Subcutaneous abdominal adipose tissue (tissue), 5 donors: ENCODE measurements around the gene TLR3.

Source experiments
- H3K27ac ChIP-seq: one replicate; pipeline ENCODE4 v1.7.0; 2013; ENCODE audit warnings: low read depth, mild to moderate bottlenecking, inconsistent platforms, low read length, moderate library complexity
- H3K27me3 ChIP-seq, 5 donors: one replicate each; pipeline ENCODE4 v1.7.0; 2013; ENCODE audit warnings: low read length in 5 of 5, inconsistent platforms in 1 of 5; ENCODE audit not compliant: control insufficient read depth in 5 of 5, insufficient read depth in 4 of 5
- H3K36me3 ChIP-seq, 5 donors: one replicate each; pipeline ENCODE4 v1.7.0; 2013; ENCODE audit warnings: low read length in 5 of 5; ENCODE audit not compliant: control insufficient read depth in 5 of 5, insufficient read depth in 5 of 5
- H3K4me1 ChIP-seq, 5 donors: one replicate each; pipeline ENCODE4 v1.7.0; 2013; ENCODE audit warnings: low read length in 5 of 5, mild to moderate bottlenecking in 3 of 5, moderate library complexity in 1 of 5; ENCODE audit not compliant: control insufficient read depth in 5 of 5, insufficient read depth in 5 of 5
- H3K4me3 ChIP-seq, 5 donors: one replicate each; pipeline ENCODE4 v1.7.0; 2013; ENCODE audit warnings: low read length in 5 of 5, low read depth in 1 of 5
- H3K9ac ChIP-seq, 5 donors: one replicate each; pipeline ENCODE4 v1.7.0; 2013; ENCODE audit warnings: low read length in 5 of 5, mild to moderate bottlenecking in 4 of 5, moderate library complexity in 3 of 5
- H3K9me3 ChIP-seq, 5 donors: one replicate each; pipeline ENCODE4 v1.7.0; 2013; ENCODE audit warnings: low read length in 5 of 5; ENCODE audit not compliant: control insufficient read depth in 5 of 5
- donor health status: healthy.
- donor health status: healthy.
- donor health status: healthy.
- donor health status: healthy.
- donor health status: healthy.

TLR3 gene

DNA sequence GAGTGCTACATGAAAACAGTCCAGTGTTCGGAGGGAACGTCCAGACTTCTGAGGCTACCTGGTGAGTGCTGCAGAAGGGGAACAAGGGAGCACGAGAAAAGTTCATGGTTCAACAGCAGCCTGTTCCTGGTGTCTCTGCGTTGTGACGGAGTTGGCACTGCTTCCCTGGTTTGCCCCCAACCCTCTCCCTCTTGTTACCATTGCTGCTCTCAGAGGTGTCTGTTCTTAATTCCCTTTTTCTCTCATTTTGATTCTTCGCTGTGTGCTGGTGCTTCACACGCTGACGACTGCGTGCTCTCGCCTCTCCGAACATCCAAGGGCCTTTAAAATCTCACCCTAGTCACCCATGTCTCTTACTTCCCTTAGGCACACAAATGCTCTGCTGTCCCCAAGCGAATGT is 34.0 kb downstream of the TLR3 start:
- Histone ChIP-seq H3K9me3 (no peaks in the 10 kb centered on the region), H3K27ac (no peak overlapping the region), H3K4me3 (no peak overlapping the region), H3K27me3 (peaks cover 0 to 7% (median 0%) of the 10 kb centered on the region in 5 donors), H3K9ac (no peak overlapping the region), H3K36me3 (no peaks in the 10 kb centered on the region), H3K4me1 (peaks cover 4 to 21% (median 14%) of the 10 kb centered on the region in 5 donors)

DNA sequence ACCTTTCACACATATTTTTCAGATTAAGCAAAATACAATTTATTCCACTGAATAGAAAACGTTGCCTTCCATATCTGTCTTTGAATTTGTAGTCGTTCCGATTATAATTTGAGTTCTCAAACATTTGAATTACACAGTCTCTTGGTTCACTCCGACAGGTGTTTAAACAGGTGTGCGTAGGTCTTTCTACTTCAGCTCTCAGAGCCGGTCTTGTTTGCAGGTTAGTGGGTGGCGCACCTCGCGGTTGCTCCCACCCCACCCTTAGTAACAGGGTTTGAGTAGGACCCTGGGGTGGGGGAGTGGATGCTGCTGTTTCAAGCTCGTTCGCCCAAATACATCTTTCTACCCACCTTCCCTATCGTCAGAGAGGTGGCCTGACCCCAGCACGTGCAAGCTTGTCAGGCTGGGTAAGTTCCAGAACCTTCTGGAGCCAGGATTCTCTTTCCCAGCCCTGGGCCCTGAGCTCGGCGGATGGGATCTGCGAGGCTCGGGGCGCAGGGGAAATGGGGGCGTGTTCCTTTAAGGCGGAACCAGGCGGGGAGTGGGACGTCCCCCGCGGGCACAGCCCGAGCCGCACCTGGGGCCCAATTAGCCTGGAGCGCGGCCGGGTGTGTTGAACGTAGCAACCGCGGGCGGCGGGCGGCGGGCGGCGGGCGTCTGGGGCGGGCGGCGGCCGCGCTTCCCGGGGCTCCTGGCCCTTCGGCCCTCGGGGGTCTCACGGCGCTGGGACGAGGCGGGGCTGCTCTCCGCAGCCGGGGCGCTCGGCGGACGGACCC is 35.3 kb downstream of the TLR3 start, which contains the start of gene FAM149A:
Gene FAM149A, plus strand, starts transcription at position 591 of the 776 bp plus-strand sequence.
- H3K27ac ChIP-seq: no peak within 1 kb of the TSS
- peak within 1 kb of the TSS; percentile 53 to 73 (median 61) for H3K4me3 ChIP-seq
- H3K4me1 ChIP-seq: peaks cover 4 to 21% (median 14%) of the 10 kb centered on the region in 5 donors
- H3K9me3 ChIP-seq: no peaks in the 10 kb centered on the region
- H3K9ac ChIP-seq: peak within 1 kb of the TSS in 4 of 5 donors; percentile 42 to 75 (median 54)
- no peaks in the 10 kb centered on the region for H3K36me3 ChIP-seq
- peaks cover 0 to 7% (median 0%) of the 10 kb centered on the region in 5 donors for H3K27me3 ChIP-seq

DNA sequence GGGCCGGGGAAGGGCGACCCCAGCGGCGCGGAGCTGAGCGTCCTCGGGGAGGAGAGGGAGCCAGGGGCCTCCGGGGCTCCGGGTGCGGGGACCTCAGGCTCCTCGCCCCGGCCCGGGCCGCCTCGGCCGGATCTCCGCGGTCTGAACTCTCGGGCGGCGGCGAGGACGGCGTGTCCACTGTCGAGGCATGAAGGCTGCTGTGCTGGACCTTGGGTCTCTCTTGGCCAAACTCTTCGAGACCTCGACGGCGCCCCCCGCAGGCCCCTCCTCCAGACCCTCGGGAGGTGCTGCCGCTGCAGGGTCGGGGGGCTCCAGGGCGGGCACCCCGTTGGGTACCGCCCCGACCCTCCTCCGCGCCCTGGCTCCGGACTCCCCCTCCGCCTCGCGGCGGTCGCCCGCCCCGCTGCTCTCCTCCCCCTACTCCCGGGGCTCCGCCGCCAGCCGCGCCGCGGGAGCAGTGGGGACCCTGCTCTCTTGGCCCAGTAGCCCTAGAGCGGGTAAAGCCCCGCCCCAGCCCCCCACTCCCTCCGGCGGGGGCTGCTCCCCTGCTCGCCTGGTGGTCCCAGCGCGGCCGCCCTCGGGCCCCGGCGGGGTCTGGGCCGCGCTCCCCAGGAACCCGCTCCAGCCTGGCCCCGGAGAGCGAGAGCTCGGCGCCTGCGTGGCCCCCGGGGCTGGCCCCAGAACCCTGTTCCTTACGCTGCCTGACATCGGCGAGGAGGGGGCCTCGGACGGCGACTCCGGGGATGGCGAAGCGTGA is 36.1 kb downstream of the TLR3 start:
- peaks cover 0 to 7% (median 0%) of the 10 kb centered on the region in 5 donors for H3K27me3 ChIP-seq
- H3K9me3 ChIP-seq: no peaks in the 10 kb centered on the region
- no peak overlapping the region for H3K27ac ChIP-seq

DNA sequence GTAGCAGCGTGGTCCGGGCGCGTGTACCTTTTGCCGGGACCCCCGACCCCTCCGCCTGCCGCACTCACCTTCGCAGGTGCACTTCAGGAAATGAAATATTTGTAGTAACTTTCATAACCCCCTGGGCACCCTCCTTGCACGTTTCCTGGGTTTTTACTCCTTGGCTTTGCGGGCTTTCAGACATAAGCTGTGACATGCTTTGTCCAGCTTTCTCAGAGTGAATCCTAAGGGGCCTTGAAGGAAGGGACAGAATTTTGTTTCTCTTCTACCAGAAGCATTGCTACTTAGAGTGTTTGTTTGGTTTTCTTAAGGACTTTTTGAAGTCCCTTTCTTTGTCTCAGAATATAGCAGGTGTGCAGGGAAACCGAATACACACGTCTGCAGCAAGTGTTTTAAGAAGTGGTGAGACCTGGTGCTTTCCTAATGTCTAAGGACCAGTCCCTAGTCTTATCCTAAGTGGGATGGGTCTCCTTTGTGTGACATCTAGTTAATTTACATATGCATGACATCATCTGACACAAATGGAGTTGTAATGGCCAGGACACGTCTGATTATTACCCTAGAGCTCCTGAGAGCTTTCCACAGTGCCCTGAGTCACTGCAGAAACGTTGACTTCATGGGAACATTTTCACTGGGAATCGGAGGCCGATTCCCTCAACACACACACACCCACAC is 36.8 kb downstream of the TLR3 start:
- Histone ChIP-seq H3K9ac (peak overlapping the region in 4 of 5 donors; percentile 21 to 56 (median 46)), H3K4me3 (peak overlapping the region; percentile 44 to 73 (median 61)), H3K9me3 (no peaks in the 10 kb centered on the region), H3K4me1 (peaks cover 4 to 21% (median 14%) of the 10 kb centered on the region in 5 donors), H3K27me3 (peaks cover 0 to 7% (median 0%) of the 10 kb centered on the region in 5 donors), H3K27ac (no peak overlapping the region), H3K36me3 (no peaks in the 10 kb centered on the region)

More for the DNA sequence above, 36.1 kb downstream of the TLR3 start:
- Histone ChIP-seq H3K4me1 (peaks cover 4 to 21% (median 14%) of the 10 kb centered on the region in 5 donors), H3K4me3 (peak overlapping the region in 4 of 5 donors; percentile 59 to 73 (median 64)), H3K36me3 (no peaks in the 10 kb centered on the region), H3K9ac (peak overlapping the region in 4 of 5 donors; percentile 21 to 56 (median 48))

DNA sequence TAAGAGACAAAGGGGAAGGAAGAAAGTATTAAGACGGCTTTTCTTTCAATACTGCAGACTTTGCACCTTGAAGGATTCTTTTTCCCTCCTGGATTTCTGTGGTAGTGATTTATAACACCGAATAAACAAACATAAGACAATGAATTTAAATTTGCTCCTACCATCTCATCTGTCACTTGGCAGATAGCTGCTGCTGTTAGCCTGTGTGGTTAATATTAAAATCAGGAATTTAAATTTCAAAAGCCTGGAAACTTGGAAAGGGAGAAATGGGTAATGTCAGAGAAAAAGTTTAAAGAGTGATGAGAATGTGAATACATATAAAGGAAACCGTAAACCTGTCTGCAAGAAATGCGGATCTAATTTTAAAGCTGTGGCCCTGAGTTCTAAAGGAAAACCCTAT is 39.0 kb downstream of the TLR3 start:
- Histone ChIP-seq H3K4me3 (no peak overlapping the region), H3K27me3 (peaks cover 0 to 7% (median 0%) of the 10 kb centered on the region in 5 donors), H3K9me3 (no peaks in the 10 kb centered on the region), H3K27ac (no peak overlapping the region), H3K36me3 (no peaks in the 10 kb centered on the region), H3K9ac (no peak overlapping the region), H3K4me1 (peaks cover 4 to 21% (median 14%) of the 10 kb centered on the region in 5 donors)

DNA sequence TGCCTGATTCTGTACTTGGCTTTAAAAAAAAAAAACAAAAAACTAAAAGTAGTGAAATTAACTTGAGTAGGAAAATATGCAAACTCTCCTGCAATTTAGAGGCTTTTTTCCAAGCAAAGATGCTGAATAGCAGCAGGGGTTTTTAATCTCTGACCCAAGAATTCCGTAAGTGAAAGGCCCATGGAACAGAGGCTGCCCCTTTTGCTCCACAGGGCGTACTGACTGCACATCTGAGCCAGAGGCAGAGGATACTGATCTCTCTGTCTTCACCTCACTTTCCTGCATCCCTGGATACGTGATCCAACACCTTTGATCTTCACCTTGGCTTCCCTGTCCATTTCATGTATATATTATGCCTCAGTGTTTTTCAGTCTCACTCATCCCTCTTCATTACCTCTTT is 39.4 kb downstream of the TLR3 start:
- peaks cover 4 to 21% (median 14%) of the 10 kb centered on the region in 5 donors for H3K4me1 ChIP-seq
- no peak overlapping the region for H3K4me3 ChIP-seq
- H3K27ac ChIP-seq: no peak overlapping the region
- no peak overlapping the region for H3K9ac ChIP-seq
- H3K27me3 ChIP-seq: peaks cover 0 to 3% (median 0%) of the 10 kb centered on the region in 5 donors
- H3K36me3 ChIP-seq: no peaks in the 10 kb centered on the region
- H3K9me3 ChIP-seq: no peaks in the 10 kb centered on the region

DNA sequence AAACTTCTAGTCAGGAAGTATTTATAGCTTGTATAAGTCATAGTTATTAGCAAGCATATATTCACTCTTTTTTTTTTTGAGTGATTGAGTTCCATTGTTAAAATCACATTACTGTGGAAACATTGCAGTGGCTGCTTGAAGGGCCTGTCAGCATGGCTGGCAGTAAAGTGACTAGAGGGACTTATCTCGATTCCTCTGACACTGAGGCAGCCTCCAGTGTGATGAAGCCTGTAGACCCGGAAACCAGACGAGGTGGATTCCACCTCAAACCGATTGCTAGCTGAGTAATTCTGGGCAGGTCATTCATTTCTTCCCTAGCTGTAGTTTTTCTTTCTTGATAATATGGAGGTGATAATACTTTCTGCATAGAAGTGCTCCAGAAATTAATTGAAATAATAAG is 40.3 kb downstream of the TLR3 start:
- Histone ChIP-seq H3K9ac (no peak overlapping the region), H3K27me3 (peaks cover 0 to 3% (median 0%) of the 10 kb centered on the region in 5 donors), H3K4me1 (peaks cover 4 to 19% (median 14%) of the 10 kb centered on the region in 5 donors), H3K36me3 (no peaks in the 10 kb centered on the region), H3K9me3 (no peaks in the 10 kb centered on the region), H3K4me3 (no peak overlapping the region), H3K27ac (no peak overlapping the region)

DNA sequence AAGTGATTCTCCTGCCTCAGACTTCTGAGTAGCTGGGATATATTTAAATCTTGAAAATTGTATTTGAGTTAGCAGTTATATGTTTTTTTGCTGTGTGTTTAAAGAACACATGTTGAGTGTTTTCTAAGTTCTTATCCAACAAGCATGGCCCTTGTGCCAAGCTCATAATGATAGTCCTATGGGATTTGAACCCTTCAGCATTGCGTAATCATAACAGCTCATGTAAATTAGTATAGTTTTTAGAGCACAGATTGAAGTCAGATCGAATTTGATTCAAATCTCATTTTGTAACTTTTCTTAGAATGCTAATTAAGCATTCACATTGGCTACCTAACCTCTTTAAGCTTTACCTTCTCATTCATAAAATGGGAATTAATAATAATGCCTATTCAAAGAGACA is 47.7 kb downstream of the TLR3 start:
- Histone ChIP-seq H3K4me3 (no peak overlapping the region), H3K27me3 (peaks cover 0 to 3% (median 0%) of the 10 kb centered on the region in 5 donors), H3K9ac (no peak overlapping the region), H3K36me3 (no peaks in the 10 kb centered on the region), H3K27ac (no peak overlapping the region), H3K4me1 (peaks cover 0 to 5% (median 0%) of the 10 kb centered on the region in 5 donors), H3K9me3 (no peaks in the 10 kb centered on the region)

DNA sequence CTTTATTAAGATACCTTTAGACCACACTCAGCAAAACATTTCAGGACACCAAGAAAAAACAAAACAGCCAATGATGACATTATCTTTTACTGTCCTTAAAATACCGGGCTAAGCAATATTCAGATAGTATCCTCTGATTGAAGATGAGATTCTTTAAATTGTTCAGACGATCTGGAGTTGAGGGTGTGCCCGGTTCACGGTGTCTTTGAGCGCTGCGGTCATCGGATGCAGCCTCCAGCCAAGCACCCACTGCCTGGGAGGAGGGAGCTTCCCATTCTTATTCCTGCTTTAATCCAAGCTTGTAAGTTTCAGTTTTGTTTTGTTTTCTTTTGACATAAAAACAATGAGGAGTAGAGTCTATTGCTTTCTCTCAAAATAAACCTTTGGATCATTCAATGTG is 49.6 kb downstream of the TLR3 start:
- Histone ChIP-seq H3K36me3 (no peaks in the 10 kb centered on the region), H3K27ac (no peak overlapping the region), H3K27me3 (peaks cover 0 to 3% (median 0%) of the 10 kb centered on the region in 5 donors), H3K9ac (peak overlapping the region in 1 of 5 donors; percentile 13), H3K9me3 (no peaks in the 10 kb centered on the region), H3K4me3 (peak overlapping the region in 4 of 5 donors; percentile 7 to 56 (median 43)), H3K4me1 (peaks cover 0 to 5% (median 0%) of the 10 kb centered on the region in 5 donors)
